B cell (primary cell): ENCODE data around the gene NTM. TPM values are rescaled to one million over a fixed set of nuclear protein-coding genes. Genes with fewer than 3 reads are reported as not detected.

Experiments used
- ATAC-seq: fragments of 200-7000 bp; cut with Tn5 transposase; one replicate; pipeline ENCODE4 v1.10.0; 2021; ENCODE audit warnings: low read depth, mild to moderate bottlenecking, moderate number of reproducible peaks, moderate library complexity
- CTCF ChIA-PET: fragments of 350-600 bp; sonication (Branson Sonifier 250); formaldehyde crosslinking; loops from one replicate; lab custom pipeline; 2021; ENCODE audit warnings: antibody characterized with exemption, inconsistent platforms; lab: Charles Lee
- POLR2A ChIA-PET: fragments of 350-600 bp; sonication (Branson Sonifier 250); formaldehyde crosslinking; loops from one replicate; lab custom pipeline; 2021; ENCODE audit warnings: antibody characterized with exemption; lab: Charles Lee
- DNase-seq: peaks from one replicate; pipeline ENCODE4 v3.0.0; 2013
- H2AFZ ChIP-seq: 2 replicates; pipeline ENCODE4 v1.6.1; 2012; ENCODE audit warnings: mild to moderate bottlenecking, low read depth, low read length; ENCODE audit not compliant: insufficient read depth, poor library complexity, severe bottlenecking
- H3K27ac ChIP-seq, 2 donors: 1 replicate in 1 of 2; 2 replicates in 1 of 2; pipeline ENCODE4 v1.5.1; 2012 to 2013; ENCODE audit warnings: low read length in 2 of 2, mild to moderate bottlenecking in 2 of 2, moderate library complexity in 1 of 2
- H3K27me3 ChIP-seq, 4 experiments: fragments of 200-600 bp in 1 of 4; sonication (generic) in 1 of 4; replicated peaks in 1 of 4; 1 replicate in 2 of 4; 2 replicates in 2 of 4; pipeline versions ENCODE4 v1.6.1 to v1.7.0; 2013 to 2016; ENCODE audit warnings: low read length in 3 of 4, mild to moderate bottlenecking in 2 of 4, mixed read lengths in 1 of 4, moderate library complexity in 1 of 4; ENCODE audit not compliant: insufficient read depth in 4 of 4, control insufficient read depth in 3 of 4; ENCODE audit errors: control extremely low read depth in 1 of 4
- H3K36me3 ChIP-seq, 2 experiments: replicated peaks in 1 of 2; 1 replicate in 1 of 2; 2 replicates in 1 of 2; pipeline versions ENCODE4 v1.6.1 to v1.7.1; 2013; ENCODE audit warnings: low read length in 1 of 2; ENCODE audit not compliant: insufficient read depth in 2 of 2, control insufficient read depth in 1 of 2; ENCODE audit errors: control extremely low read depth in 1 of 2, extremely low read depth in 1 of 2
- H3K4me1 ChIP-seq, 2 donors: fragments of 200-600 bp in 1 of 2; sonication (generic) in 1 of 2; 1 replicate in 1 of 2; 2 replicates in 1 of 2; pipeline versions ENCODE4 v1.5.1 to v1.6.1; 2013 to 2017; ENCODE audit warnings: low read length in 2 of 2; ENCODE audit not compliant: control insufficient read depth in 2 of 2, insufficient read depth in 2 of 2
- H3K4me2 ChIP-seq: replicated peaks from 2 replicates; pipeline ENCODE3; 2012; ENCODE audit warnings: mild to moderate bottlenecking, low read depth, low read length; ENCODE audit not compliant: poor library complexity, severe bottlenecking
- H3K4me3 ChIP-seq, 5 experiments: fragments of 200-600 bp in 1 of 5; sonication (generic) in 1 of 5; 1 replicate in 3 of 5; 2 replicates in 2 of 5; pipeline versions ENCODE4 v1.5.1 to v1.7.0; 2011 to 2016; ENCODE audit warnings: low read length in 4 of 5, mild to moderate bottlenecking in 4 of 5, low read depth in 2 of 5, control low read depth in 1 of 5, moderate library complexity in 1 of 5; ENCODE audit not compliant: insufficient read depth in 1 of 5; ENCODE audit errors: control extremely low read depth in 1 of 5, extremely low read depth in 1 of 5
- H3K79me2 ChIP-seq: fragments of 200-600 bp; sonication (generic); one replicate; pipeline ENCODE4 v1.6.0; 2016; ENCODE audit warnings: low read length; ENCODE audit not compliant: control insufficient read depth, insufficient read depth
- H3K9ac ChIP-seq: fragments of 200-600 bp; sonication (generic); 2 replicates; pipeline ENCODE4 v1.6.1; 2017; ENCODE audit warnings: mild to moderate bottlenecking, low read length, moderate library complexity
- H3K9me3 ChIP-seq, 3 donors: one replicate each; pipeline versions ENCODE4 v1.6.1 to v1.7.1; 2013; ENCODE audit warnings: low read length in 2 of 3; ENCODE audit not compliant: control insufficient read depth in 2 of 3, insufficient read depth in 1 of 3; ENCODE audit errors: control extremely low read depth in 1 of 3
- H4K20me1 ChIP-seq: 2 replicates; pipeline ENCODE4 v1.6.0; 2012; ENCODE audit warnings: mild to moderate bottlenecking, low read length; ENCODE audit not compliant: insufficient read depth, control insufficient read depth, poor library complexity, severe bottlenecking
- H3K27ac Mint-ChIP-seq: one replicate; pipeline ENCODE4 v1.8.0; 2021; ENCODE audit warnings: mixed read lengths
- H3K27me3 Mint-ChIP-seq: one replicate; pipeline ENCODE4 v1.8.0; 2021; ENCODE audit warnings: mixed read lengths
- H3K4me1 Mint-ChIP-seq: one replicate; pipeline ENCODE4 v1.8.0; 2021; ENCODE audit warnings: mixed read lengths
- H3K4me3 Mint-ChIP-seq: one replicate; pipeline ENCODE4 v1.8.0; 2021; ENCODE audit warnings: mixed read lengths
- H3K9me3 Mint-ChIP-seq: one replicate; pipeline ENCODE4 v1.8.0; 2022; ENCODE audit warnings: mixed read lengths; ENCODE audit not compliant: insufficient read depth
- EZH2 ChIP-seq: IDR thresholded peaks from 2 replicates; pipeline ENCODE4 v1.6.1; 2012; ENCODE audit warnings: borderline replicate concordance, low read depth, mild to moderate bottlenecking, moderate library complexity, low read length; ENCODE audit not compliant: insufficient read depth, poor library complexity, severe bottlenecking
- WGBS: methylation state at CpG from one replicate; pipeline ENCODE4 v1.1.5; 2013; ENCODE audit warnings: missing lambda C conversion rate; ENCODE audit not compliant: insufficient coverage; 5-methylcytosine and 5-hydroxymethylcytosine counted together
- intact Hi-C: fragments of 100-400 bp; cut with micrococcal nuclease; formaldehyde crosslinking; loops from one replicate; pipeline ENCODE4 v1.10.0; 2022
- polyA plus RNA-seq: library from polyadenylated mRNA; depleted of rRNA; stranded (reverse); fragments of >200 nt; gene quantifications from 2 replicates; pipeline ENCODE4 v1.2.3, GENCODE V29; 2012
- total RNA-seq, 2 donors: library from RNA; stranded (reverse); fragments of 120-200 nt in 1 of 2; gene quantifications; 1 replicate in 1 of 2; 2 replicates in 1 of 2; pipeline versions ENCODE4 v1.2.3 to v1.2.4, GENCODE V29; 2013 to 2022
- TF ChIP-seq, protein P1 (sequence below): fragments of 200-600 bp; IDR thresholded peaks from one replicate; pipeline ENCODE4 v1.8.0; 2022; ENCODE audit warnings: antibody characterized with exemption, mild to moderate bottlenecking

The NTM gene
- total and polyA plus RNA-seq, 2 donors (not counting 1 experiment from before 2014, with no cell fraction given) = not detected

DNA sequence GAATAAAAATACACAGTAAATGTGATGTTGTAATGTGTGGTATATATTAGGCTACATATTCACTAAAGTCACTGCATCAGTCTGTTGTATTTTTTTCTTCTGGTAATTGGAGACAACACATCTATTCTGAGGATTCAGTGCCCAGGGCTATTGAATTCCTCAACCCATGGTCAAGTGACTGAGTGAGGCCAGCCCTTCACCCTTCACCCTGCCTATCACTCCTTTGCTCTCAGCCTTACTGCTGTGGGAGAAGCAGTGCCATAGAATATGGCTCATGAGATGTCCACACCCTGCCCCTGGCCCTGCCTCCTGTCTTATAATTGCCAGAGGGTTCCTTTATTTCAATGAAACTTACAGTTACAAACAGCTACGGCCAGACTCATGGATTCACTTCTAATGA is 295.6 kb downstream of the NTM start:
- Histone ChIP-seq H4K20me1 (no peaks in the 10 kb centered on the region), H3K4me3 (no peak overlapping the region), H3K79me2 (no peaks in the 10 kb centered on the region), H3K9me3 (peaks cover 0 to 4% (median 0%) of the 10 kb centered on the region in 3 donors), H3K4me2 (no peak overlapping the region), H3K4me1 (no peaks in the 10 kb centered on the region), H3K27me3 (no peaks in the 10 kb centered on the region), H3K36me3 (no peaks in the 10 kb centered on the region), H2AFZ (no peak overlapping the region), H3K9ac (no peak overlapping the region), H3K27ac (no peak overlapping the region)
- CTCF ChIA-PET = no interaction called here
- H3K9me3 Mint-ChIP-seq = no peaks in the 10 kb centered on the region
- WGBS = 70% methylated on average over 1 of the region's 1 CpG
- POLR2A ChIA-PET = no interaction called here
- no peak for DNase-seq
- TF ChIP-seq EZH2 = no peak
- TF ChIP-seq, protein P1, sequence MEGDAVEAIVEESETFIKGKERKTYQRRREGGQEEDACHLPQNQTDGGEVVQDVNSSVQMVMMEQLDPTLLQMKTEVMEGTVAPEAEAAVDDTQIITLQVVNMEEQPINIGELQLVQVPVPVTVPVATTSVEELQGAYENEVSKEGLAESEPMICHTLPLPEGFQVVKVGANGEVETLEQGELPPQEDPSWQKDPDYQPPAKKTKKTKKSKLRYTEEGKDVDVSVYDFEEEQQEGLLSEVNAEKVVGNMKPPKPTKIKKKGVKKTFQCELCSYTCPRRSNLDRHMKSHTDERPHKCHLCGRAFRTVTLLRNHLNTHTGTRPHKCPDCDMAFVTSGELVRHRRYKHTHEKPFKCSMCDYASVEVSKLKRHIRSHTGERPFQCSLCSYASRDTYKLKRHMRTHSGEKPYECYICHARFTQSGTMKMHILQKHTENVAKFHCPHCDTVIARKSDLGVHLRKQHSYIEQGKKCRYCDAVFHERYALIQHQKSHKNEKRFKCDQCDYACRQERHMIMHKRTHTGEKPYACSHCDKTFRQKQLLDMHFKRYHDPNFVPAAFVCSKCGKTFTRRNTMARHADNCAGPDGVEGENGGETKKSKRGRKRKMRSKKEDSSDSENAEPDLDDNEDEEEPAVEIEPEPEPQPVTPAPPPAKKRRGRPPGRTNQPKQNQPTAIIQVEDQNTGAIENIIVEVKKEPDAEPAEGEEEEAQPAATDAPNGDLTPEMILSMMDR = no peak
- peaks cover 4% of the 10 kb centered on the region for H3K4me1 Mint-ChIP-seq
- no peak overlapping the region for H3K27ac Mint-ChIP-seq
- peaks cover 2% of the 10 kb centered on the region for H3K27me3 Mint-ChIP-seq
- no peak overlapping the region for H3K4me3 Mint-ChIP-seq
- intact Hi-C loops = no loop called here
- no peak for ATAC-seq

DNA sequence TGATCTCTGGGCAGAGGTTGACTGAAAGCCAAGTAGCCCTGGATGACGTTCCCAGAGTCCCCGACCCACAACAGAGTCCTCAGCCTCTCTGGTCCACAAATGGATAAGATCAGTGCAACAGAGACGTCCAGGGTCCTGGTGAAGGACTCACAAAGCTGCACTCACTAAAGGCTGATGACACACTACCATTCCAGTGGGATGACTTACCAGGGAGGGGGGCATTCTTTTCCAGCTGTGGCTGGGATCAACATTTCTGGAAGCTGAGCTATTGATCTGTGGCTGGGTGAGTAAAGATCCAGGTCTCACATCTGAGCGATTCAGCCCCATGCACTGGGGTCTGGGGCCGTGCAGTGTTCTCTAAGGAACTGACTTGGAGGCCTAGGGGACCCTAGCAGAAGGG is 296.2 kb downstream of the NTM start:
- no peak overlapping the region for H3K4me3 ChIP-seq
- H3K36me3 ChIP-seq = no peaks in the 10 kb centered on the region
- H3K27me3 ChIP-seq = no peaks in the 10 kb centered on the region
- H3K9ac ChIP-seq = no peak overlapping the region
- H2AFZ ChIP-seq = no peak overlapping the region
- no peaks in the 10 kb centered on the region for H3K4me1 ChIP-seq
- ChIA-PET POLR2A (no interaction called here), CTCF (no interaction called here)
- Mint-ChIP-seq H3K27me3 (no peaks in the 10 kb centered on the region), H3K4me1 (peaks cover 4% of the 10 kb centered on the region), H3K27ac (no peak overlapping the region), H3K9me3 (no peaks in the 10 kb centered on the region), H3K4me3 (no peak overlapping the region)
- TF ChIP-seq, protein P1 = no peak
- no peak for TF ChIP-seq EZH2
- 85% methylated on average over 4 of the region's 5 CpGs for WGBS
- no peaks in the 10 kb centered on the region for H4K20me1 ChIP-seq
- intact Hi-C loops = no loop called here
- no peaks in the 10 kb centered on the region for H3K79me2 ChIP-seq
- no peak for ATAC-seq
- no peak overlapping the region for H3K4me2 ChIP-seq
- no peak for DNase-seq
- peaks cover 0 to 8% (median 0%) of the 10 kb centered on the region in 3 donors for H3K9me3 ChIP-seq
- no peak overlapping the region for H3K27ac ChIP-seq
